PFSK-1 (cell line): ENCODE measurements around the gene DTWD1.

Experiments
- FOXP2 ChIP-seq: optimal IDR thresholded peaks from 2 replicates; pipeline ENCODE3; 2011; ENCODE audit warnings: borderline replicate concordance, control low read depth, inconsistent platforms; ENCODE audit not compliant: insufficient read depth; ENCODE audit errors: extremely low read length, extremely low read depth
- POLR2AphosphoS5 ChIP-seq: IDR thresholded peaks from 2 replicates; pipeline ENCODE4 v1.6.1; 2012; ENCODE audit warnings: low read depth, mild to moderate bottlenecking, control low read depth, low read length, moderate library complexity
- SIN3A ChIP-seq: IDR thresholded peaks from 2 replicates; pipeline ENCODE4 v1.6.1; 2012; ENCODE audit warnings: mild to moderate bottlenecking, low read length, moderate library complexity, borderline replicate concordance; ENCODE audit not compliant: insufficient read depth
- TAF1 ChIP-seq: IDR thresholded peaks from 2 replicates; pipeline ENCODE4 v1.6.1; 2012; ENCODE audit warnings: low read length, control low read depth, borderline replicate concordance; ENCODE audit not compliant: insufficient read depth
- TF ChIP-seq, protein P1 (sequence below), 2 experiments: IDR thresholded peaks; 2 replicates each; pipeline versions ENCODE4 v1.6.1 to v1.8.0; 2011 to 2012; ENCODE audit warnings: low read depth in 2 of 2, low read length in 2 of 2, control low read depth in 1 of 2, inconsistent platforms in 1 of 2, mild to moderate bottlenecking in 1 of 2, moderate library complexity in 1 of 2; ENCODE audit not compliant: insufficient read depth in 1 of 2

The DTWD1 gene

DNA sequence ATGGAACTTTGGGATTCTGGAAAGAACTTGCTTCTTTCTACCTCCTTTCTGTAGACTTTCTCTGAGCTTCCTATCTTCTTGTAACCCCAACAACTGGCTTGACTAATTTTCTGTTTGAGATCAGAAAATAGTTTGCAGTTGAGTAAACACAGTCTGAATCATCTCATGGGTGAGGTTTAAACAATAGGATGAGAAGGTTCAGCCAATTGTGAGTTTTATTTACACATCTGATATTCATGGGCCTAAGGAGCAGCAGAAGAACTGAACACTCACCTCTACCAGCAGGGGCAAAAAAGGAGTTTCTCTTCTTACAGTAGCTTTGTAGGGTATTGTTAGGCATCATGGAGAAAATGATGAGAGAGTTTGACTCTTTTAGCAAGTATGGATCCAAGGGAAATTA lies 54.2 kb downstream of the DTWD1 start:
- TF ChIP-seq FOXP2 (no peak), TAF1 (no peak), SIN3A (no peak), POLR2AphosphoS5 (no peak)
- TF ChIP-seq, protein P1, sequence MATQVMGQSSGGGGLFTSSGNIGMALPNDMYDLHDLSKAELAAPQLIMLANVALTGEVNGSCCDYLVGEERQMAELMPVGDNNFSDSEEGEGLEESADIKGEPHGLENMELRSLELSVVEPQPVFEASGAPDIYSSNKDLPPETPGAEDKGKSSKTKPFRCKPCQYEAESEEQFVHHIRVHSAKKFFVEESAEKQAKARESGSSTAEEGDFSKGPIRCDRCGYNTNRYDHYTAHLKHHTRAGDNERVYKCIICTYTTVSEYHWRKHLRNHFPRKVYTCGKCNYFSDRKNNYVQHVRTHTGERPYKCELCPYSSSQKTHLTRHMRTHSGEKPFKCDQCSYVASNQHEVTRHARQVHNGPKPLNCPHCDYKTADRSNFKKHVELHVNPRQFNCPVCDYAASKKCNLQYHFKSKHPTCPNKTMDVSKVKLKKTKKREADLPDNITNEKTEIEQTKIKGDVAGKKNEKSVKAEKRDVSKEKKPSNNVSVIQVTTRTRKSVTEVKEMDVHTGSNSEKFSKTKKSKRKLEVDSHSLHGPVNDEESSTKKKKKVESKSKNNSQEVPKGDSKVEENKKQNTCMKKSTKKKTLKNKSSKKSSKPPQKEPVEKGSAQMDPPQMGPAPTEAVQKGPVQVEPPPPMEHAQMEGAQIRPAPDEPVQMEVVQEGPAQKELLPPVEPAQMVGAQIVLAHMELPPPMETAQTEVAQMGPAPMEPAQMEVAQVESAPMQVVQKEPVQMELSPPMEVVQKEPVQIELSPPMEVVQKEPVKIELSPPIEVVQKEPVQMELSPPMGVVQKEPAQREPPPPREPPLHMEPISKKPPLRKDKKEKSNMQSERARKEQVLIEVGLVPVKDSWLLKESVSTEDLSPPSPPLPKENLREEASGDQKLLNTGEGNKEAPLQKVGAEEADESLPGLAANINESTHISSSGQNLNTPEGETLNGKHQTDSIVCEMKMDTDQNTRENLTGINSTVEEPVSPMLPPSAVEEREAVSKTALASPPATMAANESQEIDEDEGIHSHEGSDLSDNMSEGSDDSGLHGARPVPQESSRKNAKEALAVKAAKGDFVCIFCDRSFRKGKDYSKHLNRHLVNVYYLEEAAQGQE (IDR thresholded peaks at IDR 0.05; ENCODE audit: insufficient read depth in 1 of 2, low read depth in 2 of 2, low read length in 2 of 2) = no peak

DNA sequence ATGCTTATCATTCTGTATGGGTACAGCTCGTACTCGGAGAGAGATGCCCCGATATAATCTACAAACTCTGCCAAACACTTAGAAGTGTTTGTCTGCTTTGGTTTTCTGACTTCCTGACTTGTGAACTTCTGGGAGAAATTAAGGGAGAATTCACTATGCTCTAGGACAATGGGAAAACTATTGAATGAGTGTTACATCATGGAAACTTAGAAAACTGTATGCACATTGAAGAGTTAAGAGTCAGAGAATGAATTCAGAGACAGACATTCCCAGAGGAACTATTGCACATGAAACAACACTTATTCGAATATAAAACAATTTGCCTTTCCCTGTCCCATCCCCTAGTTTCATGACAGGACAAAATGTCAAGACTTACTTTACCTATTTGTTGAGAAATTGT lies 57.8 kb downstream of the DTWD1 start:
- TF ChIP-seq SIN3A = no peak
- TF ChIP-seq POLR2AphosphoS5 = no peak
- no peak for TF ChIP-seq FOXP2
- TF ChIP-seq, protein P1 (IDR thresholded peaks at IDR 0.05; ENCODE audit: insufficient read depth in 1 of 2, low read depth in 2 of 2, low read length in 2 of 2) = no peak
- TF ChIP-seq TAF1 = no peak

DNA sequence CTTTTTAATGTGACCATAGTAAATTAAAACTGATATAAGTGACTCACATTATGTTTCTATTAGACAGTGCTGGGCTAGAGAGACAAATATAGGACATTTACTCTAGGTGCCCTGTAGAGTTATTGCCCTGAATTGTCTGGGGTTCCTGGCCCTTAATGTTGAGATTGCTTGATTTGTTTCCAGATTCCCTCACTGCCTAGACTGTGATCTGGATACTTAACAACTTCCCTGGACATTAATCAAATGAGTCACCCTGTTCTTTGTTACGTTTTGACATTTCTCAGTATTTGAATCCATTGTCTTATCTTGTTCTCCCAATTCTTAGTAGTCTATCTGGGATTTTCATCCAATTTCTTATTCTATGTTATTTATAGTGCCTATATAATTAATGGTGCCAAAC lies 65.8 kb downstream of the DTWD1 start:
- no peak for TF ChIP-seq FOXP2
- TF ChIP-seq SIN3A = no peak
- TF ChIP-seq, protein P1 (IDR thresholded peaks at IDR 0.05; ENCODE audit: insufficient read depth in 1 of 2, low read depth in 2 of 2, low read length in 2 of 2) = no peak
- TF ChIP-seq TAF1 = no peak
- TF ChIP-seq POLR2AphosphoS5 = no peak

DNA sequence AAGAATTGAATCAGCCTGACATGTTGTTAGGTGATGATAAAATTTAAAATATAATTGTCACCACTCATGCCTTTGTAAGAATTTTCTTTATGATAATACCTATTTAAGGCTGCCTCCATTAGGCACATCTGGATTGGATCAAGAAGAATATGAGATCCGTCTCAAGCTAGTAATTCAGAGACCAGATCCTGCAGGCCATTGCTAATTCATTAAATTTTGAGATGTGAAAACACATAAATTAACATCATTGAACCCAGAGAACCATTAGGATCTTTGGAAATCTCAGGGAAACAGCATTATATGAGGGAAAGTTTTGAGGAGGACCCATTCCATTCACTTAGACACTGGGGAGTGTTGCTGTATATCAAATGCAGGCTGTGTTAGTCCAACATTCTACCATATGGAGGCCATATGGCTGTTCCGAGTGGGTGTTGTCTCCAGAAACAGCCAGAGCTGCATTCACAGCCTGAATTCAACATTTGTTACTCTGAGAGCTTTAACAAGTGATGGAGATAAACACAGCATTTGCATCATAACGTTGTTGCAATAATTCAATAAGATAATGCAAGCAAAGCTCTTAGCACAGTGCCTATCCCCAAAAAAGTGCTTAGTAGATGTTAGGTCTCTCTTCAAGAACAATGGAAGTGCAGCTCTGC lies 67.4 kb downstream of the DTWD1 start:
- no peak for TF ChIP-seq FOXP2
- no peak for TF ChIP-seq TAF1
- no peak for TF ChIP-seq POLR2AphosphoS5
- TF ChIP-seq SIN3A = no peak
- TF ChIP-seq, protein P1 (IDR thresholded peaks at IDR 0.05; ENCODE audit: insufficient read depth in 1 of 2, low read depth in 2 of 2, low read length in 2 of 2) = no peak
